Measurements from ENCODE around the gene EPB41L1.

The EPB41L1 gene

GRCh38 chr20:36281785-36282380 lies 127.3 kb downstream of the EPB41L1 start:
- DNase-seq (ENCODE audit: low read depth), result no peak
